ENCODE measurements around the gene PDE4D.

DNA sequence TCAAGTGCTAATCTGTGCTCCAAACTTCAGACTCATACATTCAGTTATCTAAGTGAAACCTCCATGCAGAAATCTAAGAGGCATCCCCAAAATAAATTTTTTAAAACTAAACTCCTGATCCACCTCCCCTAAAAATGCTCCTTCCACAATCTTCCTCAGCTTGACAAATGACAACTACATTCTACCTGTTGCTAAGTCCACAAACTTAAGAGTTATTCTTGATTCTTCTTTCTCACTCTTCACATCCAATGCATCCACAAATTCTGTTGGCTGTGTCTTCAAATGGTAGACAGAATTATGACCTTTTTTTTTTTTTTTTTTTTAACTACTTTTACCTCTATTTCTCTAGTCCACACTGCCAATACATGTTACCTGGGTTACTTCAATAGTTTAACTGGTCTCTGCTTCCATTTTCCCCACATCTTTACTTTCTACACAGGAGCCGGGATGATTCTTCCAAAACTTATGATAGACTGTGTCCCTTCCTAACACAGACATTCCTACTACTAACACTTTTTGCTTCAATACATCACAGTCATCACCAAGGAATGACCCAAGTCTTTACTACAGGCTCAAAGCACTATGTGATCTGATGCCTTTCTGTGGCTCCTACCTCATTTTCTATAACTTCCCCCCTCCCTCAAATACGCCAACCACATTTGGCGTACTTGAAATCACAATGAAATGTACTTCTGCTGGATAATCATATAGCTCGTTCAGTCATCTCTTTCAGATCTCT lies 143.6 kb downstream of the PDE4D start:
- no peak for TF ChIP-seq POLR2A (IDR thresholded peaks at IDR 0.05; ENCODE audit: low read depth, low read length)
- TF ChIP-seq TAF1 (IDR thresholded peaks at IDR 0.05; ENCODE audit: low read depth, low read length): no peak
- no peak for TF ChIP-seq POLR2AphosphoS5 (IDR thresholded peaks at IDR 0.05; ENCODE audit: low read depth, low read length)
- no peak for TF ChIP-seq SPI1 (IDR thresholded peaks at IDR 0.05; ENCODE audit: low read depth, low read length)
- TF ChIP-seq PAX5 (IDR thresholded peaks at IDR 0.05; ENCODE audit: insufficient read depth, low read length, severe bottlenecking): no peak
